GM12891 (cell line): ENCODE results near the gene PLEKHA5.

Experiments
- PAX5 ChIP-seq: IDR thresholded peaks from 2 replicates; pipeline ENCODE4 v1.6.1; 2011; ENCODE audit warnings: low read length, moderate library complexity, mild to moderate bottlenecking; ENCODE audit not compliant: insufficient read depth, severe bottlenecking
- POLR2A ChIP-seq: IDR thresholded peaks from 2 replicates; pipeline ENCODE4 v1.6.1; 2011; ENCODE audit warnings: low read depth, low read length, control low read depth
- POLR2AphosphoS5 ChIP-seq: IDR thresholded peaks from 2 replicates; pipeline ENCODE4 v1.6.1; 2011; ENCODE audit warnings: low read depth, low read length, control low read depth

- TF ChIP-seq POLR2AphosphoS5 = no peak
- no peak for TF ChIP-seq POLR2A
- no peak for TF ChIP-seq PAX5
Observed at GRCh38 chr12:19198272-19198671, 68.7 kb downstream of the PLEKHA5 start.
